Gastroesophageal sphincter (tissue), 3 donors: ENCODE measurements around the gene NIM1K.

Experiments used
- POLR2AphosphoS5 ChIP-seq: sonication (generic); formaldehyde crosslinking; IDR thresholded peaks from one replicate; pipeline ENCODE4 v1.6.1; 2017; ENCODE audit warnings: antibody characterized with exemption
- TF ChIP-seq, protein P1 (sequence below), 4 experiments: fragments of 200-600 bp in 2 of 4; fragments of 450-650 bp in 2 of 4; sonication (generic) in 1 of 4; IDR thresholded peaks; one replicate each; pipeline ENCODE4 v1.5.1; 2017 to 2019; ENCODE audit warnings: antibody characterized with exemption in 4 of 4, mild to moderate bottlenecking in 2 of 4, moderate library complexity in 2 of 4

DNA sequence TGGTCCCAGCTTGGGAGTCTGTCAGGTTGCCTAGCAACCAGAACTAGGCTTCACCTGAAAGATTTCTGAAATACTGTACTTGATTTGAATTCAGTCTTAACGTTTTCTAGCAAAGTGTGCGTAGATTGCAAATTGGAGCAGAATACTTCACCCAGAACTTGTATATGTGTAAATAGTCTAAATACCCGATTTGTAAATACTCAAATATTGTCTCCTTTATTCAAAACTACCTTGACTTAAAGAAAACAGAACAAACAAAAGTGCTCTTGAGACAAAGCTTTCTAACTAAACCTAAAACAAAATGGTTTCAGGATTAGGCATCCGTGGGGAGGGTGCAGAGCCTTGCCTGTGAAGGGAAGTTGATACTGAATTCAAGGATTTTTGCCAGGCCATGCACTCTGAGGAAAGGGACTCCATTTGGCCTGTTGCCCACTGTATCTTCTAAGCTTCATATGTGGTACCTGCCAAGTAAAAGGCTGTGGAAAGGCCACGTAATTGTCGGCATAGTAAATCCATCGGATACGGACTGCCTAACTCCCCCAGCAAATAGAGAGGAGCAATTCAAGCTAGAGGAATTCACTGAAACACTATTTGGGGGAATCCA, 121.9 kb downstream of the NIM1K start:
- TF ChIP-seq, protein P1, sequence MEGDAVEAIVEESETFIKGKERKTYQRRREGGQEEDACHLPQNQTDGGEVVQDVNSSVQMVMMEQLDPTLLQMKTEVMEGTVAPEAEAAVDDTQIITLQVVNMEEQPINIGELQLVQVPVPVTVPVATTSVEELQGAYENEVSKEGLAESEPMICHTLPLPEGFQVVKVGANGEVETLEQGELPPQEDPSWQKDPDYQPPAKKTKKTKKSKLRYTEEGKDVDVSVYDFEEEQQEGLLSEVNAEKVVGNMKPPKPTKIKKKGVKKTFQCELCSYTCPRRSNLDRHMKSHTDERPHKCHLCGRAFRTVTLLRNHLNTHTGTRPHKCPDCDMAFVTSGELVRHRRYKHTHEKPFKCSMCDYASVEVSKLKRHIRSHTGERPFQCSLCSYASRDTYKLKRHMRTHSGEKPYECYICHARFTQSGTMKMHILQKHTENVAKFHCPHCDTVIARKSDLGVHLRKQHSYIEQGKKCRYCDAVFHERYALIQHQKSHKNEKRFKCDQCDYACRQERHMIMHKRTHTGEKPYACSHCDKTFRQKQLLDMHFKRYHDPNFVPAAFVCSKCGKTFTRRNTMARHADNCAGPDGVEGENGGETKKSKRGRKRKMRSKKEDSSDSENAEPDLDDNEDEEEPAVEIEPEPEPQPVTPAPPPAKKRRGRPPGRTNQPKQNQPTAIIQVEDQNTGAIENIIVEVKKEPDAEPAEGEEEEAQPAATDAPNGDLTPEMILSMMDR (IDR thresholded peaks at IDR 0.05) = no peak
- no peak for TF ChIP-seq POLR2AphosphoS5
